ENCODE data around the gene STARD3NL.
"Not testable (repeated sequence)": the region's sequence is repeated elsewhere in the genome, so short reads cannot be mapped to it uniquely, and the experiment has no call there.

DNA sequence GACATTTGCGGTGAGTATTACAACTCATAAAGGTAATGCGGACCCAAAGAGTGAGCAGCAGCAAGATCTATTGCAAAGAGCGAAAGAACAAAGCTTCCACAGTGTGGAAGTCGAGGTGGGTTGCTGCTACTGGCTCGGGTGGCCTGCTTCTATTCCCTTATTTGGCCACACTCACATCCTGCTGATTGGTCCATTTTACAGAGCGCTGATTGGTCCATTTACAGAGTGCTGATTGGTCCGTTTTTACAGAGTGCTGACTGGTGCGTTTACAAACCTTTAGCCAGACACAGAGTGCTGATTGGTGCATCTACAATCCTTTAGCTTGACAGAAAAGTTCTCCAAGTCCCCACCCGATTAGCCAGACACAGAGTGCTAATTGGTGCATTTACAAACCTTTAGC lies 2.5 kb upstream of the STARD3NL start:
- TF ChIP-seq, protein P1, sequence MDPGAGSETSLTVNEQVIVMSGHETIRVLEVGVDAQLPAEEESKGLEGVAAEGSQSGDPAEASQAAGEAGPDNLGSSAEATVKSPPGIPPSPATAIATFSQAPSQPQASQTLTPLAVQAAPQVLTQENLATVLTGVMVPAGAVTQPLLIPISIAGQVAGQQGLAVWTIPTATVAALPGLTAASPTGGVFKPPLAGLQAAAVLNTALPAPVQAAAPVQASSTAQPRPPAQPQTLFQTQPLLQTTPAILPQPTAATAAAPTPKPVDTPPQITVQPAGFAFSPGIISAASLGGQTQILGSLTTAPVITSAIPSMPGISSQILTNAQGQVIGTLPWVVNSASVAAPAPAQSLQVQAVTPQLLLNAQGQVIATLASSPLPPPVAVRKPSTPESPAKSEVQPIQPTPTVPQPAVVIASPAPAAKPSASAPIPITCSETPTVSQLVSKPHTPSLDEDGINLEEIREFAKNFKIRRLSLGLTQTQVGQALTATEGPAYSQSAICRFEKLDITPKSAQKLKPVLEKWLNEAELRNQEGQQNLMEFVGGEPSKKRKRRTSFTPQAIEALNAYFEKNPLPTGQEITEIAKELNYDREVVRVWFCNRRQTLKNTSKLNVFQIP (CRISPR knock-in tag; IDR thresholded peaks at IDR 0.05; ENCODE audit: borderline replicate concordance, low read depth) = not testable (repeated sequence)
- not testable (repeated sequence) for TF ChIP-seq RARB (CRISPR knock-in tag; IDR thresholded peaks at IDR 0.05); BACH2 (CRISPR knock-in tag; IDR thresholded peaks at IDR 0.05; ENCODE audit: borderline replicate concordance); ZFP30 (CRISPR knock-in tag; IDR thresholded peaks at IDR 0.05); TSHZ2 (CRISPR knock-in tag; IDR thresholded peaks at IDR 0.05); TOX (CRISPR knock-in tag; IDR thresholded peaks at IDR 0.05; ENCODE audit: borderline replicate concordance); CREB5 (CRISPR knock-in tag; IDR thresholded peaks at IDR 0.05; ENCODE audit: low read depth); ARNTL (CRISPR knock-in tag; IDR thresholded peaks at IDR 0.05; ENCODE audit: borderline replicate concordance, low read depth); CSRNP3 (CRISPR knock-in tag; IDR thresholded peaks at IDR 0.05)
- TF ChIP-seq, protein P2, sequence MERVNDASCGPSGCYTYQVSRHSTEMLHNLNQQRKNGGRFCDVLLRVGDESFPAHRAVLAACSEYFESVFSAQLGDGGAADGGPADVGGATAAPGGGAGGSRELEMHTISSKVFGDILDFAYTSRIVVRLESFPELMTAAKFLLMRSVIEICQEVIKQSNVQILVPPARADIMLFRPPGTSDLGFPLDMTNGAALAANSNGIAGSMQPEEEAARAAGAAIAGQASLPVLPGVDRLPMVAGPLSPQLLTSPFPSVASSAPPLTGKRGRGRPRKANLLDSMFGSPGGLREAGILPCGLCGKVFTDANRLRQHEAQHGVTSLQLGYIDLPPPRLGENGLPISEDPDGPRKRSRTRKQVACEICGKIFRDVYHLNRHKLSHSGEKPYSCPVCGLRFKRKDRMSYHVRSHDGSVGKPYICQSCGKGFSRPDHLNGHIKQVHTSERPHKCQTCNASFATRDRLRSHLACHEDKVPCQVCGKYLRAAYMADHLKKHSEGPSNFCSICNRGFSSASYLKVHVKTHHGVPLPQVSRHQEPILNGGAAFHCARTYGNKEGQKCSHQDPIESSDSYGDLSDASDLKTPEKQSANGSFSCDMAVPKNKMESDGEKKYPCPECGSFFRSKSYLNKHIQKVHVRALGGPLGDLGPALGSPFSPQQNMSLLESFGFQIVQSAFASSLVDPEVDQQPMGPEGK (CRISPR knock-in tag; IDR thresholded peaks at IDR 0.05; ENCODE audit: borderline replicate concordance) = not testable (repeated sequence)

All from SK-N-SH treated with all-trans-retinoic acid at 6 μM for 48 hours (cell line).